HepG2 (cell line): ENCODE data around the gene TFCP2L1. TPM values are rescaled to one million over a fixed set of nuclear protein-coding genes. Genes with fewer than 3 reads are reported as not detected.

Experiments used
- ATAC-seq: fragments of 200-7000 bp; cut with Tn5 transposase; 3 replicates; pipeline ENCODE4 v1.9.1; 2020; ENCODE audit warnings: mild to moderate bottlenecking, moderate library complexity
- BruUV-seq: library from RNA; stranded (reverse); fragments of 400-500 nt; replicated peaks from 2 replicates; lab custom pipeline; 2021; lab: Mats Ljungman, UMichigan
- CTCF ChIA-PET: fragments of 300-600 bp; formaldehyde crosslinking; extraction: SDS; loops from one replicate; lab custom pipeline; 2021; ENCODE audit warnings: low total read pairs, inconsistent platforms, low intra/inter-chr PET ratio; lab: Yijun Ruan, JAX
- POLR2A ChIA-PET: fragments of 350-600 bp; sonication (Branson Sonifier 250); formaldehyde crosslinking; loops from one replicate; lab custom pipeline; 2020; ENCODE audit warnings: antibody characterized with exemption, inconsistent platforms; lab: Yijun Ruan, JAX
- DNase-seq: peaks from one replicate; pipeline ENCODE4 v3.0.0-alpha.2; 2015; ENCODE audit warnings: low spot score
- FAIRE-seq: peaks from 3 replicates; lab custom pipeline; 2011; peaks lifted over from hg19 to GRCh38; lab: Jason Lieb, UNC
- H2AFZ ChIP-seq: one replicate; pipeline ENCODE4 v1.6.1; 2011; ENCODE audit warnings: low read length, inconsistent platforms
- H3K27ac ChIP-seq: fragments of 300-600 bp; 3 replicates; pipeline ENCODE4 v1.8.0; 2011; ENCODE audit warnings: mixed run types, mild to moderate bottlenecking, mixed read lengths, low read length, inconsistent platforms; ENCODE audit not compliant: insufficient read depth; ENCODE audit errors: extremely low read length
- H3K27me3 ChIP-seq, 2 experiments: fragments of 200-600 bp in 1 of 2; 2 replicates in 1 of 2; 3 replicates in 1 of 2; pipeline versions ENCODE4 v1.6.0 to v1.8.0; 2011; ENCODE audit warnings: low read length in 2 of 2, mild to moderate bottlenecking in 2 of 2, moderate library complexity in 2 of 2, inconsistent platforms in 1 of 2; ENCODE audit not compliant: insufficient read depth in 2 of 2, control insufficient read depth in 1 of 2
- H3K36me3 ChIP-seq, 2 experiments: fragments of 200-600 bp in 1 of 2; replicated peaks in 1 of 2; 2 replicates in 1 of 2; 3 replicates in 1 of 2; pipeline versions ENCODE4 v1.5.1 to v1.8.0; 2011; ENCODE audit warnings: low read length in 2 of 2, inconsistent platforms in 1 of 2; ENCODE audit not compliant: insufficient read depth in 2 of 2, control insufficient read depth in 1 of 2
- H3K4me1 ChIP-seq: 2 replicates; pipeline ENCODE4 v1.5.1; 2012; ENCODE audit warnings: low read length, inconsistent platforms; ENCODE audit not compliant: insufficient read depth
- H3K4me2 ChIP-seq: 2 replicates; pipeline ENCODE4 v1.6.0; 2011; ENCODE audit warnings: low read depth, low read length, inconsistent platforms
- H3K4me3 ChIP-seq, 3 experiments: fragments of 200-600 bp in 1 of 3; sonication (generic), shearing (Covaris generic) in 1 of 3; replicated peaks in 1 of 3; 2 replicates each; pipeline ENCODE4 v1.5.1; 2011 to 2016; ENCODE audit warnings: low read length in 3 of 3, inconsistent platforms in 2 of 3, low read depth in 2 of 3, mild to moderate bottlenecking in 2 of 3, control low read depth in 1 of 3, mixed read lengths in 1 of 3; ENCODE audit not compliant: insufficient read depth in 1 of 3
- H3K79me2 ChIP-seq: one replicate; pipeline ENCODE4 v1.6.1; 2011; ENCODE audit warnings: low read length, inconsistent platforms; ENCODE audit not compliant: insufficient read depth
- H3K9ac ChIP-seq: 2 replicates; pipeline ENCODE4 v1.6.0; 2011; ENCODE audit warnings: mild to moderate bottlenecking, low read depth, low read length, inconsistent platforms; ENCODE audit not compliant: insufficient read depth
- H3K9me3 ChIP-seq: 2 replicates; pipeline ENCODE4 v1.5.1; 2012; ENCODE audit warnings: mild to moderate bottlenecking, low read length
- H4K20me1 ChIP-seq: 2 replicates; pipeline ENCODE4 v1.6.0; 2011; ENCODE audit warnings: inconsistent platforms, mild to moderate bottlenecking, low read length, moderate library complexity; ENCODE audit not compliant: insufficient read depth
- ARID3A ChIP-seq: IDR thresholded peaks from 2 replicates; pipeline ENCODE4 v1.6.1; 2012; ENCODE audit warnings: low read depth, low read length, improper control_type of control experiment
- ARNT2 ChIP-seq: sonication (generic); formaldehyde crosslinking; IDR thresholded peaks from 2 replicates; pipeline ENCODE4 v1.8.0; 2022; ENCODE audit warnings: mild to moderate bottlenecking, low read depth, missing genetic modification reagents, moderate library complexity
- FOXM1 ChIP-seq: sonication (generic); formaldehyde crosslinking; IDR thresholded peaks from 2 replicates; pipeline ENCODE4 v1.5.0; 2020; ENCODE audit warnings: missing genetic modification reagents
- KDM1A ChIP-seq: IDR thresholded peaks from 2 replicates; pipeline ENCODE4 v1.6.1; 2016; ENCODE audit warnings: missing compliant biosample characterization
- MEF2D ChIP-seq: sonication (generic); formaldehyde crosslinking; IDR thresholded peaks from 2 replicates; pipeline ENCODE4 v1.5.1; 2020; ENCODE audit warnings: mild to moderate bottlenecking, missing genetic modification reagents
- RORA ChIP-seq: sonication (generic); formaldehyde crosslinking; IDR thresholded peaks from 2 replicates; pipeline ENCODE4 v1.5.0; 2020; ENCODE audit warnings: mild to moderate bottlenecking, missing genetic modification reagents, moderate library complexity
- SIN3A ChIP-seq: IDR thresholded peaks from 2 replicates; pipeline ENCODE4 v1.6.1; 2011; ENCODE audit warnings: low read depth, mild to moderate bottlenecking, control low read depth, low read length, borderline replicate concordance
- TCF12 ChIP-seq, 2 experiments: fragments of 450-650 bp in 1 of 2; sonication (generic) in 1 of 2; formaldehyde crosslinking in 1 of 2; IDR thresholded peaks; 2 replicates each; pipeline versions ENCODE4 v1.6.1 to v1.8.0; 2017 to 2022; ENCODE audit warnings: antibody characterized with exemption in 1 of 2, mild to moderate bottlenecking in 1 of 2, missing genetic modification reagents in 1 of 2, moderate library complexity in 1 of 2
- ZFP36 ChIP-seq: fragments of 150-350 bp; IDR thresholded peaks from 2 replicates; pipeline ENCODE4 v1.6.1; 2018; ENCODE audit warnings: borderline replicate concordance, low read length, low read depth; ENCODE audit not compliant: partially characterized antibody
- ZNF138 ChIP-seq: sonication (generic); formaldehyde crosslinking; IDR thresholded peaks from 2 replicates; pipeline ENCODE4 v1.5.0; 2020; ENCODE audit warnings: mild to moderate bottlenecking, low read depth, missing genetic modification reagents
- ZSCAN20 ChIP-seq: sonication (generic); formaldehyde crosslinking; IDR thresholded peaks from 2 replicates; pipeline ENCODE4 v1.4.0; 2020; ENCODE audit warnings: missing genetic modification reagents, mild to moderate bottlenecking, borderline replicate concordance
- WGBS: methylation state at CpG from one replicate; pipeline ENCODE4 v1.1.6; 2017; ENCODE audit warnings: low lambda C conversion rate; 5-methylcytosine and 5-hydroxymethylcytosine counted together
- in situ Hi-C: cut with HindIII; loops from 2 replicates; pipeline ENCODE4 v1.10.0; 2017; ENCODE audit warnings: low pct_unique_long_range_greater_than_20kb; ENCODE audit not compliant: extremely low pct_ligation_motif_present
- intact Hi-C: fragments of 100-400 bp; cut with micrococcal nuclease; formaldehyde crosslinking; loops from one replicate; pipeline ENCODE4 v1.10.0; 2022; ENCODE audit not compliant: unreplicated experiment
- polyA plus RNA-seq, 8 experiments: library from polyadenylated mRNA; depleted of rRNA in 3 of 8; stranded (reverse) in 7 of 8; unstranded in 1 of 8; fragments of >200 nt; fragmentation: Illumina TruSeq in 4 of 8; extraction: Trizol in 4 of 8; gene quantifications; 2 replicates each; pipeline versions ENCODE4 v1.2.1 to v1.2.3, GENCODE V29; 2011 to 2016; ENCODE audit warnings: low read depth in 4 of 8, missing spikeins in 1 of 8, mixed read lengths in 1 of 8; ENCODE audit not compliant: insufficient read depth in 1 of 8
- total RNA-seq, 5 experiments: library from RNA; depleted of rRNA; stranded (reverse); fragments of >200 nt; fragmentation: Illumina TruSeq; extraction: Trizol; gene quantifications; 2 replicates each; pipeline ENCODE4 v1.2.3, GENCODE V29; 2016; ENCODE audit warnings: low read depth in 1 of 5
- TF ChIP-seq, protein P1 (sequence below): sonication (generic); formaldehyde crosslinking; IDR thresholded peaks from 2 replicates; pipeline ENCODE4 v1.8.1; 2022; ENCODE audit warnings: mild to moderate bottlenecking, missing genetic modification reagents
- TF ChIP-seq, protein P2 (sequence below): sonication (generic); formaldehyde crosslinking; IDR thresholded peaks from 2 replicates; pipeline ENCODE4 v1.5.0; 2020; ENCODE audit warnings: mild to moderate bottlenecking, missing genetic modification reagents, borderline replicate concordance

Gene TFCP2L1
- total and polyA plus RNA-seq, 2 of the 13 experiments (the other 11 are each of a cell fraction or from before 2014, with no cell fraction given) = under 0.01 TPM; not detected in 1

GRCh38 chr2:121205321-121205942, 79.6 kb downstream of the TFCP2L1 start (continued):
- TF ChIP-seq TCF12 (IDR thresholded peaks at IDR 0.05) (no peak), TCF12 (CRISPR knock-in tag; IDR thresholded peaks at IDR 0.05) (no peak), SIN3A (no peak), ZNF138 (CRISPR knock-in tag) (no peak), KDM1A (CRISPR knock-in tag) (no peak), ARID3A (no peak)
- TF ChIP-seq, protein P1, sequence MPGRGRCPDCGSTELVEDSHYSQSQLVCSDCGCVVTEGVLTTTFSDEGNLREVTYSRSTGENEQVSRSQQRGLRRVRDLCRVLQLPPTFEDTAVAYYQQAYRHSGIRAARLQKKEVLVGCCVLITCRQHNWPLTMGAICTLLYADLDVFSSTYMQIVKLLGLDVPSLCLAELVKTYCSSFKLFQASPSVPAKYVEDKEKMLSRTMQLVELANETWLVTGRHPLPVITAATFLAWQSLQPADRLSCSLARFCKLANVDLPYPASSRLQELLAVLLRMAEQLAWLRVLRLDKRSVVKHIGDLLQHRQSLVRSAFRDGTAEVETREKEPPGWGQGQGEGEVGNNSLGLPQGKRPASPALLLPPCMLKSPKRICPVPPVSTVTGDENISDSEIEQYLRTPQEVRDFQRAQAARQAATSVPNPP (CRISPR knock-in tag) = no peak

GRCh38 chr2:121203591-121204249, 81.3 kb downstream of the TFCP2L1 start:
- no TSS peak for BruUV-seq
- H3K27ac ChIP-seq = no peak overlapping the region
- intact Hi-C loops (no loop called here), in situ Hi-C loops (no loop called here)
- no peak overlapping the region for H3K4me3 ChIP-seq
- ATAC-seq (peak; percentile 50), FAIRE-seq (no peak), DNase-seq (no peak)
- ChIA-PET POLR2A (no interaction called here), CTCF (no interaction called here)
- no peaks in the 10 kb centered on the region for H4K20me1 ChIP-seq
- WGBS = 24% methylated on average over 10 of the region's 10 CpGs
- H2AFZ ChIP-seq = no peak overlapping the region
- no peaks in the 10 kb centered on the region for H3K4me1 ChIP-seq
- no peak overlapping the region for H3K4me2 ChIP-seq
- peaks cover 10 to 67% of the 10 kb centered on the region in 2 experiments for H3K27me3 ChIP-seq
- H3K36me3 ChIP-seq = no peaks in the 10 kb centered on the region
- no peak overlapping the region for H3K9ac ChIP-seq
- no peaks in the 10 kb centered on the region for H3K9me3 ChIP-seq
- no peaks in the 10 kb centered on the region for H3K79me2 ChIP-seq
- TF ChIP-seq ARNT2 = no peak
- no peak for TF ChIP-seq RORA
- TF ChIP-seq ZFP36 = no peak
- TF ChIP-seq MEF2D = no peak
- TF ChIP-seq FOXM1 (CRISPR knock-in tag) = no peak
- no peak for TF ChIP-seq ZNF138 (CRISPR knock-in tag)
- TF ChIP-seq, protein P2, sequence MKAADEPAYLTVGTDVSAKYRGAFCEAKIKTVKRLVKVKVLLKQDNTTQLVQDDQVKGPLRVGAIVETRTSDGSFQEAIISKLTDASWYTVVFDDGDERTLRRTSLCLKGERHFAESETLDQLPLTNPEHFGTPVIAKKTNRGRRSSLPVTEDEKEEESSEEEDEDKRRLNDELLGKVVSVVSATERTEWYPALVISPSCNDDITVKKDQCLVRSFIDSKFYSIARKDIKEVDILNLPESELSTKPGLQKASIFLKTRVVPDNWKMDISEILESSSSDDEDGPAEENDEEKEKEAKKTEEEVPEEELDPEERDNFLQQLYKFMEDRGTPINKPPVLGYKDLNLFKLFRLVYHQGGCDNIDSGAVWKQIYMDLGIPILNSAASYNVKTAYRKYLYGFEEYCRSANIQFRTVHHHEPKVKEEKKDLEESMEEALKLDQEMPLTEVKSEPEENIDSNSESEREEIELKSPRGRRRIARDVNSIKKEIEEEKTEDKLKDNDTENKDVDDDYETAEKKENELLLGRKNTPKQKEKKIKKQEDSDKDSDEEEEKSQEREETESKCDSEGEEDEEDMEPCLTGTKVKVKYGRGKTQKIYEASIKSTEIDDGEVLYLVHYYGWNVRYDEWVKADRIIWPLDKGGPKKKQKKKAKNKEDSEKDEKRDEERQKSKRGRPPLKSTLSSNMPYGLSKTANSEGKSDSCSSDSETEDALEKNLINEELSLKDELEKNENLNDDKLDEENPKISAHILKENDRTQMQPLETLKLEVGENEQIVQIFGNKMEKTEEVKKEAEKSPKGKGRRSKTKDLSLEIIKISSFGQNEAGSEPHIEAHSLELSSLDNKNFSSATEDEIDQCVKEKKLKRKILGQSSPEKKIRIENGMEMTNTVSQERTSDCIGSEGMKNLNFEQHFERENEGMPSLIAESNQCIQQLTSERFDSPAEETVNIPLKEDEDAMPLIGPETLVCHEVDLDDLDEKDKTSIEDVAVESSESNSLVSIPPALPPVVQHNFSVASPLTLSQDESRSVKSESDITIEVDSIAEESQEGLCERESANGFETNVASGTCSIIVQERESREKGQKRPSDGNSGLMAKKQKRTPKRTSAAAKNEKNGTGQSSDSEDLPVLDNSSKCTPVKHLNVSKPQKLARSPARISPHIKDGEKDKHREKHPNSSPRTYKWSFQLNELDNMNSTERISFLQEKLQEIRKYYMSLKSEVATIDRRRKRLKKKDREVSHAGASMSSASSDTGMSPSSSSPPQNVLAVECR (CRISPR knock-in tag) = no peak
- TF ChIP-seq ZSCAN20 = no peak
